ENCODE measurements around the gene TNIK.

TNIK gene

GRCh38 chr3:171431550-171431949, 28.7 kb downstream of the TNIK start:
- H3K4me3 ChIP-seq (ENCODE audit: low read length, poor library complexity, severe bottlenecking), result no peak overlapping the region
- no peak overlapping the region for H3K9ac ChIP-seq (ENCODE audit: low read depth, low read length, poor library complexity, severe bottlenecking)
- H3K36me3 ChIP-seq (ENCODE audit: insufficient read depth, low read length), result no peaks in the 10 kb centered on the region
- TF ChIP-seq EZH2phosphoT487 (IDR thresholded peaks at IDR 0.05; ENCODE audit: borderline replicate concordance), result no peak
- TF ChIP-seq CTCF (conservative IDR thresholded peaks at IDR 0.05; ENCODE audit: low read length), result no peak
- no peaks in the 10 kb centered on the region for H3K9me3 ChIP-seq (ENCODE audit: insufficient read depth, low read depth, low read length)
- H4K20me1 ChIP-seq (ENCODE audit: insufficient read depth, low read length, poor library complexity, severe bottlenecking), result no peaks in the 10 kb centered on the region
- H3K9me2 ChIP-seq (replicated peaks; ENCODE audit: low read depth, low read length), result no peaks in the 10 kb centered on the region
- peaks cover 50% of the 10 kb centered on the region for H3K4me1 ChIP-seq (ENCODE audit: insufficient read depth, low read length, poor library complexity, severe bottlenecking)
- peaks cover 80% of the 10 kb centered on the region for H3K79me2 ChIP-seq (ENCODE audit: insufficient read depth, low read length)
- H3F3A ChIP-seq (ENCODE audit: low read depth), result peaks cover 15% of the 10 kb centered on the region; the same call in 1 of the 2 replicates
- no peak overlapping the region for H3K4me2 ChIP-seq (ENCODE audit: low read depth, low read length, poor library complexity, severe bottlenecking)
- H2AFZ ChIP-seq (ENCODE audit: low read length), result no peak overlapping the region
- H3K27me3 ChIP-seq (ENCODE audit: insufficient read depth, low read length, poor library complexity, severe bottlenecking), result no peaks in the 10 kb centered on the region

GRCh38 chr3:171430530-171430929, 29.7 kb downstream of the TNIK start:
- Histone ChIP-seq H3K4me1 (ENCODE audit: insufficient read depth, low read length, poor library complexity, severe bottlenecking) (peaks cover 43% of the 10 kb centered on the region), H4K20me1 (ENCODE audit: insufficient read depth, low read length, poor library complexity, severe bottlenecking) (no peaks in the 10 kb centered on the region), H3K4me2 (ENCODE audit: low read depth, low read length, poor library complexity, severe bottlenecking) (no peak overlapping the region), H3K79me2 (ENCODE audit: insufficient read depth, low read length) (peaks cover 78% of the 10 kb centered on the region), H3K4me3 (ENCODE audit: low read length, poor library complexity, severe bottlenecking) (no peak overlapping the region), H3K36me3 (ENCODE audit: insufficient read depth, low read length) (no peaks in the 10 kb centered on the region), H3K27me3 (ENCODE audit: insufficient read depth, low read length, poor library complexity, severe bottlenecking) (no peaks in the 10 kb centered on the region), H3F3A (ENCODE audit: low read depth) (peaks cover 15% of the 10 kb centered on the region; the same call in 1 of the 2 replicates), H3K9me3 (ENCODE audit: insufficient read depth, low read depth, low read length) (no peaks in the 10 kb centered on the region), H2AFZ (ENCODE audit: low read length) (no peak overlapping the region), H3K9me2 (replicated peaks; ENCODE audit: low read depth, low read length) (no peaks in the 10 kb centered on the region), H3K9ac (ENCODE audit: low read depth, low read length, poor library complexity, severe bottlenecking) (no peak overlapping the region)
- TF ChIP-seq CTCF (conservative IDR thresholded peaks at IDR 0.05; ENCODE audit: low read length) (no peak), EZH2phosphoT487 (IDR thresholded peaks at IDR 0.05; ENCODE audit: borderline replicate concordance) (no peak)

GRCh38 chr3:171429635-171430034, 30.6 kb downstream of the TNIK start:
- Histone ChIP-seq H2AFZ (ENCODE audit: low read length) (no peak overlapping the region), H3K4me2 (ENCODE audit: low read depth, low read length, poor library complexity, severe bottlenecking) (peak overlapping the region; percentile 88), H3K79me2 (ENCODE audit: insufficient read depth, low read length) (peaks cover 77% of the 10 kb centered on the region), H3K4me3 (ENCODE audit: low read length, poor library complexity, severe bottlenecking) (no peak overlapping the region), H3K9me3 (ENCODE audit: insufficient read depth, low read depth, low read length) (no peaks in the 10 kb centered on the region), H4K20me1 (ENCODE audit: insufficient read depth, low read length, poor library complexity, severe bottlenecking) (no peaks in the 10 kb centered on the region), H3K9me2 (replicated peaks; ENCODE audit: low read depth, low read length) (no peaks in the 10 kb centered on the region), H3K27me3 (ENCODE audit: insufficient read depth, low read length, poor library complexity, severe bottlenecking) (no peaks in the 10 kb centered on the region), H3K36me3 (ENCODE audit: insufficient read depth, low read length) (no peaks in the 10 kb centered on the region), H3F3A (ENCODE audit: low read depth) (peaks cover 15% of the 10 kb centered on the region; the same call in 1 of the 2 replicates), H3K4me1 (ENCODE audit: insufficient read depth, low read length, poor library complexity, severe bottlenecking) (peaks cover 43% of the 10 kb centered on the region), H3K9ac (ENCODE audit: low read depth, low read length, poor library complexity, severe bottlenecking) (peak overlapping the region; percentile 68)
- no peak for TF ChIP-seq EZH2phosphoT487 (IDR thresholded peaks at IDR 0.05; ENCODE audit: borderline replicate concordance)
- TF ChIP-seq CTCF (conservative IDR thresholded peaks at IDR 0.05; ENCODE audit: low read length), result no peak

All from Loucy (cell line).